ENCODE results near the gene ENOX1.
A peak's percentile ranks its signal among the peaks of the same experiment; 100 is the strongest.
"Not testable (repeated sequence)": the region's sequence is repeated elsewhere in the genome, so short reads cannot be mapped to it uniquely, and the experiment has no call there.

ENOX1 gene

GRCh38 chr13:43786766-43787517, at the start of gene ENOX1:
Gene ENOX1, minus strand, starts transcription at chr13:43786972.
- H3K36me3 ChIP-seq (ENCODE audit: control insufficient read depth, insufficient read depth, low read length): no peaks in the 10 kb centered on the region
- H3K4me3 ChIP-seq (ENCODE audit: low read length): peak within 1 kb of the TSS; percentile 82
- H3K27me3 ChIP-seq (ENCODE audit: control insufficient read depth, insufficient read depth, low read length): no peaks in the 10 kb centered on the region
- H3K27ac ChIP-seq (ENCODE audit: low read depth, low read length): peak within 1 kb of the TSS; percentile 89
- H3K9ac ChIP-seq (ENCODE audit: low read length): peak within 1 kb of the TSS; percentile 10
- peaks cover 12% of the 10 kb centered on the region for H3K4me1 ChIP-seq (ENCODE audit: control insufficient read depth, insufficient read depth, low read length)

- no peak overlapping the region for H3K27ac ChIP-seq (ENCODE audit: low read depth, low read length)
- no peaks in the 10 kb centered on the region for H3K36me3 ChIP-seq (ENCODE audit: control insufficient read depth, insufficient read depth, low read length)
- no peak overlapping the region for H3K9ac ChIP-seq (ENCODE audit: low read length)
- H3K4me3 ChIP-seq (ENCODE audit: low read length): no peak overlapping the region
- no peaks in the 10 kb centered on the region for H3K4me1 ChIP-seq (ENCODE audit: control insufficient read depth, insufficient read depth, low read length)
- H3K27me3 ChIP-seq (ENCODE audit: control insufficient read depth, insufficient read depth, low read length): no peaks in the 10 kb centered on the region
These were observed 48.9 kb upstream of the ENOX1 start for GRCh38 chr13:43835701-43836100.

GRCh38 chr13:43831088-43831487, 44.3 kb upstream of the ENOX1 start:
- Histone ChIP-seq H3K27me3 (ENCODE audit: control insufficient read depth, insufficient read depth, low read length) (no peaks in the 10 kb centered on the region), H3K4me1 (ENCODE audit: control insufficient read depth, insufficient read depth, low read length) (no peaks in the 10 kb centered on the region), H3K9ac (ENCODE audit: low read length) (no peak overlapping the region), H3K36me3 (ENCODE audit: control insufficient read depth, insufficient read depth, low read length) (no peaks in the 10 kb centered on the region), H3K27ac (ENCODE audit: low read depth, low read length) (no peak overlapping the region), H3K4me3 (ENCODE audit: low read length) (no peak overlapping the region)

- no peak overlapping the region for H3K27ac ChIP-seq (ENCODE audit: low read depth, low read length)
- H3K27me3 ChIP-seq (ENCODE audit: control insufficient read depth, insufficient read depth, low read length): no peaks in the 10 kb centered on the region
- no peak overlapping the region for H3K9ac ChIP-seq (ENCODE audit: low read length)
- H3K36me3 ChIP-seq (ENCODE audit: control insufficient read depth, insufficient read depth, low read length): no peaks in the 10 kb centered on the region
- H3K4me1 ChIP-seq (ENCODE audit: control insufficient read depth, insufficient read depth, low read length): no peaks in the 10 kb centered on the region
- H3K4me3 ChIP-seq (ENCODE audit: low read length): no peak overlapping the region
These were observed 43.7 kb upstream of the ENOX1 start for GRCh38 chr13:43830497-43830881.

GRCh38 chr13:43824656-43825055, 37.9 kb upstream of the ENOX1 start:
- H3K4me3 ChIP-seq (ENCODE audit: low read length); H3K4me1 ChIP-seq (ENCODE audit: control insufficient read depth, insufficient read depth, low read length); H3K27ac ChIP-seq (ENCODE audit: low read depth, low read length); H3K27me3 ChIP-seq (ENCODE audit: control insufficient read depth, insufficient read depth, low read length); H3K36me3 ChIP-seq (ENCODE audit: control insufficient read depth, insufficient read depth, low read length); H3K9ac ChIP-seq (ENCODE audit: low read length): not testable (repeated sequence)

- H3K27me3 ChIP-seq (ENCODE audit: control insufficient read depth, insufficient read depth, low read length): no peaks in the 10 kb centered on the region
- H3K4me3 ChIP-seq (ENCODE audit: low read length): no peak overlapping the region
- no peaks in the 10 kb centered on the region for H3K4me1 ChIP-seq (ENCODE audit: control insufficient read depth, insufficient read depth, low read length)
- no peak overlapping the region for H3K27ac ChIP-seq (ENCODE audit: low read depth, low read length)
- H3K9ac ChIP-seq (ENCODE audit: low read length): no peak overlapping the region
- H3K36me3 ChIP-seq (ENCODE audit: control insufficient read depth, insufficient read depth, low read length): no peaks in the 10 kb centered on the region
These were observed 36.2 kb upstream of the ENOX1 start for GRCh38 chr13:43822969-43823368.

GRCh38 chr13:43816401-43816889, 29.7 kb upstream of the ENOX1 start:
- Histone ChIP-seq H3K4me3 (ENCODE audit: low read length) (no peak overlapping the region), H3K27ac (ENCODE audit: low read depth, low read length) (no peak overlapping the region), H3K9ac (ENCODE audit: low read length) (no peak overlapping the region), H3K4me1 (ENCODE audit: control insufficient read depth, insufficient read depth, low read length) (peaks cover 5% of the 10 kb centered on the region), H3K36me3 (ENCODE audit: control insufficient read depth, insufficient read depth, low read length) (no peaks in the 10 kb centered on the region), H3K27me3 (ENCODE audit: control insufficient read depth, insufficient read depth, low read length) (no peaks in the 10 kb centered on the region)

GRCh38 chr13:43815204-43815603, 28.4 kb upstream of the ENOX1 start:
- Histone ChIP-seq H3K4me3 (ENCODE audit: low read length) (no peak overlapping the region), H3K27ac (ENCODE audit: low read depth, low read length) (no peak overlapping the region), H3K36me3 (ENCODE audit: control insufficient read depth, insufficient read depth, low read length) (no peaks in the 10 kb centered on the region), H3K4me1 (ENCODE audit: control insufficient read depth, insufficient read depth, low read length) (peaks cover 5% of the 10 kb centered on the region), H3K27me3 (ENCODE audit: control insufficient read depth, insufficient read depth, low read length) (no peaks in the 10 kb centered on the region), H3K9ac (ENCODE audit: low read length) (no peak overlapping the region)

GRCh38 chr13:43808676-43809075, 21.9 kb upstream of the ENOX1 start:
- Histone ChIP-seq H3K27me3 (ENCODE audit: control insufficient read depth, insufficient read depth, low read length) (no peaks in the 10 kb centered on the region), H3K4me1 (ENCODE audit: control insufficient read depth, insufficient read depth, low read length) (no peaks in the 10 kb centered on the region), H3K9ac (ENCODE audit: low read length) (no peak overlapping the region), H3K36me3 (ENCODE audit: control insufficient read depth, insufficient read depth, low read length) (no peaks in the 10 kb centered on the region), H3K4me3 (ENCODE audit: low read length) (no peak overlapping the region), H3K27ac (ENCODE audit: low read depth, low read length) (no peak overlapping the region)

GRCh38 chr13:43805681-43806128, 18.9 kb upstream of the ENOX1 start:
- no peak overlapping the region for H3K9ac ChIP-seq (ENCODE audit: low read length)
- no peak overlapping the region for H3K4me3 ChIP-seq (ENCODE audit: low read length)
- H3K27ac ChIP-seq (ENCODE audit: low read depth, low read length): no peak overlapping the region
- H3K27me3 ChIP-seq (ENCODE audit: control insufficient read depth, insufficient read depth, low read length): no peaks in the 10 kb centered on the region
- H3K36me3 ChIP-seq (ENCODE audit: control insufficient read depth, insufficient read depth, low read length): no peaks in the 10 kb centered on the region
- H3K4me1 ChIP-seq (ENCODE audit: control insufficient read depth, insufficient read depth, low read length): no peaks in the 10 kb centered on the region

- Histone ChIP-seq H3K27ac (ENCODE audit: low read depth, low read length) (no peak overlapping the region), H3K9ac (ENCODE audit: low read length) (no peak overlapping the region), H3K4me1 (ENCODE audit: control insufficient read depth, insufficient read depth, low read length) (no peaks in the 10 kb centered on the region), H3K27me3 (ENCODE audit: control insufficient read depth, insufficient read depth, low read length) (no peaks in the 10 kb centered on the region), H3K4me3 (ENCODE audit: low read length) (no peak overlapping the region), H3K36me3 (ENCODE audit: control insufficient read depth, insufficient read depth, low read length) (no peaks in the 10 kb centered on the region)
These were observed 18.3 kb upstream of the ENOX1 start for GRCh38 chr13:43805071-43805468.

GRCh38 chr13:43804461-43805070, 17.8 kb upstream of the ENOX1 start:
- no peak overlapping the region for H3K27ac ChIP-seq (ENCODE audit: low read depth, low read length)
- no peaks in the 10 kb centered on the region for H3K27me3 ChIP-seq (ENCODE audit: control insufficient read depth, insufficient read depth, low read length)
- no peak overlapping the region for H3K4me3 ChIP-seq (ENCODE audit: low read length)
- no peaks in the 10 kb centered on the region for H3K4me1 ChIP-seq (ENCODE audit: control insufficient read depth, insufficient read depth, low read length)
- H3K36me3 ChIP-seq (ENCODE audit: control insufficient read depth, insufficient read depth, low read length): no peaks in the 10 kb centered on the region
- H3K9ac ChIP-seq (ENCODE audit: low read length): no peak overlapping the region

- Histone ChIP-seq H3K36me3 (ENCODE audit: control insufficient read depth, insufficient read depth, low read length) (no peaks in the 10 kb centered on the region), H3K27ac (ENCODE audit: low read depth, low read length) (no peak overlapping the region), H3K4me1 (ENCODE audit: control insufficient read depth, insufficient read depth, low read length) (no peaks in the 10 kb centered on the region), H3K9ac (ENCODE audit: low read length) (no peak overlapping the region), H3K27me3 (ENCODE audit: control insufficient read depth, insufficient read depth, low read length) (no peaks in the 10 kb centered on the region), H3K4me3 (ENCODE audit: low read length) (no peak overlapping the region)
These were observed 15.7 kb upstream of the ENOX1 start for GRCh38 chr13:43802511-43802910.

Data from rectal smooth muscle tissue (tissue), 1 donor.